GM18511 (cell line): ENCODE measurements around the gene FAM107A.

Experiments used
- ATAC-seq: cut with Tn5 transposase; IDR thresholded peaks from one replicate; pipeline ENCODE4 v1.9.1; 2021; ENCODE audit warnings: mild to moderate bottlenecking, moderate library complexity; ENCODE audit not compliant: unreplicated experiment

Gene FAM107A

GRCh38 chr3:58594117-58594516 is 16.9 kb upstream of the FAM107A start:
- ATAC-seq = no peak

GRCh38 chr3:58591517-58592510 is 14.6 kb upstream of the FAM107A start:
- no peak for ATAC-seq

GRCh38 chr3:58588030-58588614 is 10.9 kb upstream of the FAM107A start:
- ATAC-seq = no peak

- no peak for ATAC-seq
Observed at GRCh38 chr3:58586776-58587192, 9.6 kb upstream of the FAM107A start.

- ATAC-seq = peak; percentile 38
Observed at GRCh38 chr3:58585994-58586393, 8.8 kb upstream of the FAM107A start.

GRCh38 chr3:58585005-58585786 is 8.0 kb upstream of the FAM107A start:
- peak; percentile 91 for ATAC-seq

GRCh38 chr3:58584690-58585004 is 7.5 kb upstream of the FAM107A start:
- ATAC-seq = no peak

GRCh38 chr3:58581328-58582091 is 4.3 kb upstream of the FAM107A start:
- no peak for ATAC-seq

- no peak for ATAC-seq
Observed at GRCh38 chr3:58580826-58581327, 3.7 kb upstream of the FAM107A start.

GRCh38 chr3:58578873-58579272 is 1.7 kb upstream of the FAM107A start:
- no peak for ATAC-seq

- ATAC-seq = no peak
Observed at GRCh38 chr3:58576716-58577115, 475 bp downstream of the FAM107A start.

GRCh38 chr3:58575971-58576652 is 1.1 kb downstream of the FAM107A start:
- no peak for ATAC-seq

GRCh38 chr3:58574682-58575081 is 2.5 kb downstream of the FAM107A start:
- ATAC-seq = no peak

GRCh38 chr3:58574106-58574505 is 3.1 kb downstream of the FAM107A start:
- no peak for ATAC-seq

- ATAC-seq = no peak
Observed at GRCh38 chr3:58573640-58574039, 3.6 kb downstream of the FAM107A start.

- ATAC-seq = no peak
Observed at GRCh38 chr3:58572634-58573230, 4.5 kb downstream of the FAM107A start.

GRCh38 chr3:58572013-58572633 is 5.1 kb downstream of the FAM107A start:
- no peak for ATAC-seq

GRCh38 chr3:58570851-58571250 is 6.3 kb downstream of the FAM107A start:
- no peak for ATAC-seq
